LoVo (cell line): ENCODE data around the gene MYL6.
"Not testable (repeated sequence)": the region's sequence is repeated elsewhere in the genome, so short reads cannot be mapped to it uniquely, and the experiment has no call there.

ENCODE experiments used
- DNase-seq: peaks from one replicate; pipeline ENCODE4 v3.0.0-alpha.2; 2016; ENCODE audit warnings: low spot score

MYL6 gene

GRCh38 chr12:56158029-56158925, at the start of gene MYL6:
MYL6 (plus strand) TSS chr12:56158359; CDS start chr12:56158402, 43 bp downstream.
- DNase-seq = peak; percentile 100

DNA sequence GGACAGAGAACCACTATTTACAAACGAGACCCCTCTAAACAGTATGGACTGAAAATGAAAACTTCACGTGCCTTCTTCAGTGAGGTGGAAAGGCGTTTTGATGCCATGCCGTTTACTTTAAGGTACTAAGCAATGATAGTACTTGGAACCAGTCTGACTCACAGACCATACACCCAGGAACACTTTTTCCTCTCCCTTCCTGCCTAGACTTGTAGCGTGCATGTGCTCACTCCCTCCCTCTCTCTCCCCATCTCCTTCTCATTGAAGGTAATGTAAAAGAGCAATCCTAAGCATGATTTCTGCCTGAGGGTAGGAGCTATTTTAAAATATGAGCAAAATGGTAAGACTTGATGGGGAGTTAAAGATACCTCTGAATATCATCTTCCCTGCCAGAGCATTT, 47.6 kb upstream of the MYL6 start:
- DNase-seq = no peak

DNA sequence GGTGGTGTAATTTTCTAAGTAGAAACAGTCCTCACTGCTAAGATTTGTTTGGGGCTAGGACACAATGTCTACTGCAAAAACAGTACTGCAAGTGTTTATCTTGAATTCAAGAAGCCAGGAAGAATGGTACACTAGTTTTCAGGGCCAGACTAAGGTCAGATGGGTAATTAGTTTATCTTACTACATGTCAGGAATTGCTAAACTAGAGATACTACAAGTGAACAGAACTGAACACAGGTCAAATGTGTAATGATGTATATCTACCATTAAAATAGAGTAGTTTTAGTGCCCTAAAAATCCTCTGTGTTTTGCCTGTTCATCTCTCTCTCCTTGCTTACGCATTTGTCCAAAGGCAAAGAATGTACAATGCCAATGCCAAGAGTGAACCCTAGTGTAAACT, 44.1 kb upstream of the MYL6 start:
- DNase-seq = no peak

DNA sequence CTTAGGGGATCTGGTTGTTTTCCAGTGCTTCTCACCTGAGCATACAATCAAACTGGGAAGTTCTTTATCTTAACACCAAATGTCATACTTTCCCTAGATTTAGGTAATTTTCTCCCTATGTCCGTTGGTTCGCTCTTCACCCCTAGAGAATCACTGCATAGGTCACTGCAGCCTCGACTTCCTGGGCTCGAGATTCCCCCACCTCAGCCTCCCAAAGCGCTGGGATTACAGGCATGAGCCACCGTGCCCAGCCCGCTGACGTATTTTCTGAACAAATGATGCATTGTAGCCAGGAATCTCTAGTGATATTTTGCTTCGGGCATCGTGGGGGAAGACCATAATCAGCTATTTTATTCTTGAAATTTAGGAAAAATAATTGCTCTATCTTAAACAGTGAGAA, 42.8 kb upstream of the MYL6 start:
- peak; percentile 49 for DNase-seq

GRCh38 chr12:56116267-56117081, 41.7 kb upstream of the MYL6 start, which contains the start of gene RPL41:
RPL41 (plus strand) TSS chr12:56116633.
- DNase-seq = peak; percentile 97

DNA sequence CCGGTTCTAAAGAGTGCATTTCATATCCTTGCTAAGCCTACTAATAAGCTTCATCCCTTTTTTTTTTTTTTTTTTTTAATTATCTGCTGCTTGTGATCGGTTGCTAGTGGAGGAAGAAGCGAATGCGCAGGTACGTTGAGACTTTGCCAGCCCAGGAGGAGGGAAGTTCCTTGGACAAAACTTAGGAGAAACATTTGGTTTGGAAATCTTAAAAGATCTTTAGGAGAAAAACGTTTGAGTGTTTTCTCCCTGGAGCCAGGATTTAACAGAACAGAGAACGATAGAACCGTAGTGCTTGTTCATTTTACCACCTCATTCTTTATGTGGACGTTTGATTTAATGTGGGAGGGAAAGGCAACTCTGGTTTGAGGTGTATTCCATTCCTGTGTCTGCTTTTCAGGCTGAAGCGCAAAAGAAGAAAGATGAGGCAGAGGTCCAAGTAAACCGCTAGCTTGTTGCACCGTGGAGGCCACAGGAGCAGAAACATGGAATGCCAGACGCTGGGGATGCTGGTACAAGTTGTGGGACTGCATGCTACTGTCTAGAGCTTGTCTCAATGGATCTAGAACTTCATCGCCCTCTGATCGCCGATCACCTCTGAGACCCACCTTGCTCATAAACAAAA, 41.0 kb upstream of the MYL6 start:
- not testable (repeated sequence) for DNase-seq

GRCh38 chr12:56117778-56118687, 40.1 kb upstream of the MYL6 start, which contains the start of gene ZC3H10:
ZC3H10 (plus strand) TSS chr12:56118266; CDS start chr12:56120563, 2,297 bp downstream.
- peak; percentile 100 for DNase-seq

- DNase-seq = no peak
These were observed 39.3 kb upstream of the MYL6 start for GRCh38 chr12:56118688-56119357.

DNA sequence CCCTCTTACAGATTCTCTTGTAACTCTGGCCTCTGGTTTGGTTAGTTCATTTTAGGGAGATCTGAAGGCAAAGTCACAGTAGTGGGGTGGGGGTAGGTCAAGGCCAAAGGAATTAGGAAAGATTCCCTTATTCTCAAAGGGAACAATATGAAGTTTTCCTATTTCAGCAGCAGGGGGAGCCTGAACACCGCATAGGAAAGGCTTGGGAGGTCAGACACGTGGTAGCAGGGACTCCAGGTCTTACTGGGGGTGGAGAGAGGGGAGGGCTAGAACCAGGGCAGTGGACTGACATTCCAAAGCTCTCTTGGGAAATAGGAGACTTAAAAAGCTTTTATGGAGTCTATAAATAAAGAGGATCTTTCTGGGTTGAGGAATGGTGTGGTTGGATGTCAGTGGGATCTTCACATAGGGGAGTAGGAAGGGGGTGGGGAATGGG, 38.8 kb upstream of the MYL6 start:
- peak; percentile 90 for DNase-seq

DNA sequence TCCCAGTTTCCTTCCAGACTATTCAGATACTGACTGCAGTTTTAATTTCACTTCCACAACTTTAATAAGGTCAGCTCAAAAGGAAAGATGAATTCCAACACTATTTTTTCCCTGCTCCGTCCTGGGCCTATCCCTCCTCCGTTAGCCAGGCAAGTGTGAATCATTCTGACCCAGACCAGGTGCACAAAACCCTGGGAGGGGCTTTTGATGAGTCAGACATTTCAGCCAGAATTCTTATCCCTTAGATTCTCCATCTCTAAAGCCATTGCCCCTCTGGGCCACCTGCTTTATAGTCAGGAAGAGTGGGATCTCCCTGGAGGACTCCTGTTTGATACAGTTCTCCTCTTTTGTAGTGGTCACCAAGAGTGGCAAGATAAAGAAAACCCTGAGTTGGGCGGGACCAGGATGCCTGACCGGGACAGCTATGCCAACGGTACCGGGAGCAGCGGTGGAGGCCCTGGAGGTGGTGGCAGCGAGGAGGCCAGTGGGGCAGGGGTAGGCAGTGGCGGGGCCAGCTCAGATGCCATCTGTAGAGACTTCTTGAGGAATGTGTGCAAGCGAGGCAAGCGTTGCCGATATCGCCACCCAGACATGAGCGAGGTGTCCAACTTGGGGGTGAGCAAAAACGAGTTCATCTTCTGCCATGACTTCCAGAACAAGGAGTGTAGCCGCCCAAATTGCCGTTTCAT, 37.9 kb upstream of the MYL6 start:
- DNase-seq = no peak

DNA sequence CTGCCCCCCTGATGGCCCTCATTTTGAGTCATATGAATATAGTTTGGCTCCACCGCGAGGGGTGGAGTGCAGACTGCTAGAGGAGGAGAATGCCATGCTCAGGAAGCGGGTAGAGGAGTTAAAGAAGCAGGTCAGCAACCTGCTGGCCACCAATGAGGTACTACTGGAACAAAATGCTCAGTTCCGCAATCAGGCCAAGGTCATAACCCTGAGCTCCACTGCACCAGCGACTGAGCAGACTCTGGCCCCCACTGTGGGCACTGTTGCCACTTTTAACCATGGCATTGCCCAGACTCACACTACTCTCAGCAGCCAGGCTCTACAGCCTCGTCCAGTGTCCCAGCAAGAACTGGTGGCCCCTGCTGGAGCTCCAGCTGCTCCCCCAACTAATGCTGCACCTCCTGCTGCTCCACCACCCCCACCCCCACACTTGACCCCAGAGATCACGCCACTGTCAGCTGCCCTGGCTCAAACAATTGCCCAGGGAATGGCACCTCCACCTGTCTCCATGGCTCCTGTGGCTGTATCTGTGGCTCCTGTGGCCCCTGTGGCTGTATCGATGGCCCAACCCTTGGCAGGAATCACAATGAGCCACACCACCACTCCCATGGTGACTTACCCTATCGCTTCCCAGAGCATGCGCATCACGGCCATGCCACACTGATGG, 36.8 kb upstream of the MYL6 start:
- DNase-seq = no peak

DNA sequence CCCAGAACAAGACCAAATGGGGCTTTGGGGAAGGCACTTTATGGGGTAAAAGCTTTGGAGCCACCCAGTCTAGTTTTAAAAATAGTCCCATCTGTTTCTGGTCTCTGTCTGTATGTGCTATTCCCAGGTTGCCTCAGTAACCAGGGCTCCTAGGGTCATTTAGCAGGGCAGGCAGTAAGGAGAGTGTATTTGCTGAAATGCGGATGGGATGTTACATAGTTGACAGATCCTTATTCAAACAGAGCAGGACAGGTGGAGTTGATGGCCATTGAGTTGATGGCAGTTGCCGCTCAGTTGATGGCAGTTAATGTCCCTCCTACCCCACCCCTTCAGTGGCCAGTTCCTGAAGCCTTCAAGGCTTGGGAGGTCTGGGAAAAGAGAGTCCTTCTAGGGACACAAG, 35.5 kb upstream of the MYL6 start:
- no peak for DNase-seq

DNA sequence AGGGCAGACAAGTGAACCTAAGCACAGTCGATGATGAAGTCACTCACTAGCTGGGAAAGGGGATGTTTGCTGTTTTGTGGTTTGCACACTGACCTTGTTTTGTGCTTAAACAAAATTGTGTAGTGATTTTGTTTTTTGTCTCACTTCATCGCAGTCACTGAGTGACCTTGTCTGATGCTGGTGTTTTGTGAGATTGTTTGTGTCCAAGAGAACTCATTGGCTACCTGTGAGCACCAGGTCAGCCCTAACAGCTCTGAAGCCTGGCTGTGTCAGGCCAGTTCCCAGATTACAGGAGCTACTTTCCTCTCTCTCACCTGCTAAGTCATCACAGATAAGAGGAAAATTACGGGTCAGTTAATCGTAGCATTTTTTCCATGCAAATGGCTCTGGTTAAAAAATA, 34.0 kb upstream of the MYL6 start:
- DNase-seq = no peak

DNA sequence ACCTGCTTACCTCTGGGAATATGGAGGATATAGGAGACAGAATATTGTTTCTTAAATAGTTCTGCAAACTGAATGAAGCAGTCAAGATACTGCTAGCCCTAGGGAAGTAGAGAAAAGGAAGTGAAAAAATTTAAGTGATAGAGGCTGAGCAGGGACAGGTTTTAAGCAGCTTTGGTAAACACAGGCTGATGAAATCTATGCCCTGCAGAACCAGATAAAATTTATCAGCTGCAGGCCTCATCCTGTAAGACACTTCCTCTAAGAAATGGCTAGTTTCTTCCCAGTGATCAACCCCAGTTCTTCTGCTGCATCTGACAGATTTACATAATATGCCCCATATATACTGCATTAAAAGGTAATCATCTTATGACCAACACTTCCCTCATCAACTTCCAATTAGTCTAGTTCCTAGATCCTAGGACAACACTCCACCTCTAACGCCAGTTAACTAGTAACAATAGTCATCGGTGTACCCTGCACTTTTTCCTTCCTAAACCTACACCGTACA, 31.4 kb upstream of the MYL6 start:
- no peak for DNase-seq

- no peak for DNase-seq
These were observed 30.7 kb upstream of the MYL6 start for GRCh38 chr12:56127485-56127887.

- DNase-seq = peak; percentile 100
These were observed 30.1 kb upstream of the MYL6 start, which contains the start of gene ESYT1 for GRCh38 chr12:56127888-56128669. ESYT1 (plus strand) TSS chr12:56128267; CDS start chr12:56128320, 53 bp downstream.

GRCh38 chr12:56128670-56129205, 29.4 kb upstream of the MYL6 start:
- no peak for DNase-seq
